ENCODE measurements around the gene UGT2A3. TPM values are rescaled to one million over a fixed set of nuclear protein-coding genes. Genes with fewer than 3 reads are reported as not detected.
"Not testable (repeated sequence)": the region's sequence is repeated elsewhere in the genome, so short reads cannot be mapped to it uniquely, and the experiment has no call there.

UGT2A3 gene
- total RNA-seq, 1 donor from 2014 or later, result not detected

GRCh38 chr4:68948044-68948743 is 3.4 kb downstream of the UGT2A3 start:
- TF ChIP-seq, protein P1, sequence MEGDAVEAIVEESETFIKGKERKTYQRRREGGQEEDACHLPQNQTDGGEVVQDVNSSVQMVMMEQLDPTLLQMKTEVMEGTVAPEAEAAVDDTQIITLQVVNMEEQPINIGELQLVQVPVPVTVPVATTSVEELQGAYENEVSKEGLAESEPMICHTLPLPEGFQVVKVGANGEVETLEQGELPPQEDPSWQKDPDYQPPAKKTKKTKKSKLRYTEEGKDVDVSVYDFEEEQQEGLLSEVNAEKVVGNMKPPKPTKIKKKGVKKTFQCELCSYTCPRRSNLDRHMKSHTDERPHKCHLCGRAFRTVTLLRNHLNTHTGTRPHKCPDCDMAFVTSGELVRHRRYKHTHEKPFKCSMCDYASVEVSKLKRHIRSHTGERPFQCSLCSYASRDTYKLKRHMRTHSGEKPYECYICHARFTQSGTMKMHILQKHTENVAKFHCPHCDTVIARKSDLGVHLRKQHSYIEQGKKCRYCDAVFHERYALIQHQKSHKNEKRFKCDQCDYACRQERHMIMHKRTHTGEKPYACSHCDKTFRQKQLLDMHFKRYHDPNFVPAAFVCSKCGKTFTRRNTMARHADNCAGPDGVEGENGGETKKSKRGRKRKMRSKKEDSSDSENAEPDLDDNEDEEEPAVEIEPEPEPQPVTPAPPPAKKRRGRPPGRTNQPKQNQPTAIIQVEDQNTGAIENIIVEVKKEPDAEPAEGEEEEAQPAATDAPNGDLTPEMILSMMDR (IDR thresholded peaks at IDR 0.05), result no peak
- no peak for DNase-seq (ENCODE audit: extremely low spot score, unreplicated experiment)
- Mint-ChIP-seq H3K4me3 (ENCODE audit: unreplicated experiment) (no peak overlapping the region), H3K27me3 (ENCODE audit: unreplicated experiment) (peaks cover 5% of the 10 kb centered on the region), H3K9me3 (ENCODE audit: unreplicated experiment) (no peaks in the 10 kb centered on the region), H3K4me1 (ENCODE audit: unreplicated experiment) (no peaks in the 10 kb centered on the region), H3K36me3 (ENCODE audit: unreplicated experiment) (no peaks in the 10 kb centered on the region), H3K27ac (ENCODE audit: unreplicated experiment) (no peak overlapping the region)

DNA sequence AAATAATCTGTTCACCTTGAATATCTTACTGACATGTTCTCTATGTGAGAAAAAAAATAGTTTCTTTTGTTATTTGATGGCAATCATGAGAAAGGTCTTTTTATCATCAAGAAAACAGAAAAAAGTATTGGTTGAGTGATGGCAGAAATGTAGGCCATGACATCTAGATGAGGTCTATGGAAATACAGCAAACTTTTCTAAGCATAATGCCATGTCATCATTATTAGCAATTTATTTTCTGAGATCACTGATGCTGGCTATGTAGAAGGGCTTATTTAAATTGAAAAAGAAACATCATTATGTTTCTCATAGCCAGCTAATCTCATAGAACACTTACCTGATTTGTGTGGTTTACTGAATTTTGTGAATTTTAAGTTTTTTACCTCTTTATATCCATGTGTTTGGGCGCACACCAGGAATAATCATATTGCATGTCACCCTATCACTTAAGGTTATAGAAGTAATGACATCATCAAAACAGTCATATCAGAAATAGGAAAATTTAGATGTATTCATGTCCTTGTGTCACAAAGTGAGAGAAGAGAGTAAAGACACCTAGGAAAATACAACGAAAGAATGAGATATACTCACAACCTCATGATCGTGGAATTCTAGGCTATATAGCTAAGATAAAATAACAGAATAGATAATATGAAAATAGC is 22.4 kb downstream of the UGT2A3 start:
- no peak for DNase-seq (ENCODE audit: extremely low spot score, unreplicated experiment)
- no peak overlapping the region for H3K27ac Mint-ChIP-seq (ENCODE audit: unreplicated experiment)
- H3K9me3 Mint-ChIP-seq (ENCODE audit: unreplicated experiment), result no peaks in the 10 kb centered on the region
- H3K4me1 Mint-ChIP-seq (ENCODE audit: unreplicated experiment), result no peaks in the 10 kb centered on the region
- no peak overlapping the region for H3K4me3 Mint-ChIP-seq (ENCODE audit: unreplicated experiment)
- H3K27me3 Mint-ChIP-seq (ENCODE audit: unreplicated experiment), result peaks cover 3% of the 10 kb centered on the region
- H3K36me3 Mint-ChIP-seq (ENCODE audit: unreplicated experiment), result no peaks in the 10 kb centered on the region
- TF ChIP-seq, protein P1 (IDR thresholded peaks at IDR 0.05), result no peak

- Mint-ChIP-seq H3K4me1 (ENCODE audit: unreplicated experiment) (no peaks in the 10 kb centered on the region), H3K4me3 (ENCODE audit: unreplicated experiment) (no peak overlapping the region), H3K27me3 (ENCODE audit: unreplicated experiment) (peaks cover 3% of the 10 kb centered on the region), H3K27ac (ENCODE audit: unreplicated experiment) (no peak overlapping the region), H3K36me3 (ENCODE audit: unreplicated experiment) (no peaks in the 10 kb centered on the region), H3K9me3 (ENCODE audit: unreplicated experiment) (peaks cover 3% of the 10 kb centered on the region)
- TF ChIP-seq, protein P1 (IDR thresholded peaks at IDR 0.05), result no peak
- no peak for DNase-seq (ENCODE audit: extremely low spot score, unreplicated experiment)
Measured at GRCh38 chr4:68927165-68927564, 24.4 kb downstream of the UGT2A3 start.

- not testable (repeated sequence) for H3K36me3 Mint-ChIP-seq (ENCODE audit: unreplicated experiment); H3K27ac Mint-ChIP-seq (ENCODE audit: unreplicated experiment); H3K9me3 Mint-ChIP-seq (ENCODE audit: unreplicated experiment); H3K27me3 Mint-ChIP-seq (ENCODE audit: unreplicated experiment); H3K4me1 Mint-ChIP-seq (ENCODE audit: unreplicated experiment); DNase-seq (ENCODE audit: extremely low spot score, unreplicated experiment); H3K4me3 Mint-ChIP-seq (ENCODE audit: unreplicated experiment)
Measured at GRCh38 chr4:68922202-68922601, 29.4 kb downstream of the UGT2A3 start.

DNA sequence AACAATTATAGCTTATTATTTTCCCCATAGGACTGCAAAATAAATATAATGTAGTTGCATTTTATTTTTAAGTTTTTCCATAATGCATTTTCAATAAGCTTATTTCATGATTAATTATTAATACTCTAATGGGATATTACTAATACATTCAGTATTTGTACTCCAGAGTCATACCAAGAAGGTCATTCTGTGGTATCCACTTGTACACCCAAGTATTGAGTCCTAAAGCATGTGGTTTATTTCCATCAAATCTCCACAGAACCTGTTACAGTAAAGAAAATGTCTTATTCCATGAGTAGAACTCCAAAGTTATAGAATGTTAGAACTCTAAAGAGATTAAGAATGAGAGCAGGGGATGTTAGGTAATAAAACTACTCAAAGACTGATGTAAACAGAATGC is 30.6 kb downstream of the UGT2A3 start:
- TF ChIP-seq, protein P1 (IDR thresholded peaks at IDR 0.05), result no peak

More for the DNA sequence above, 30.6 kb downstream of the UGT2A3 start:
- H3K27ac Mint-ChIP-seq (ENCODE audit: unreplicated experiment), result no peak overlapping the region
- no peaks in the 10 kb centered on the region for H3K4me1 Mint-ChIP-seq (ENCODE audit: unreplicated experiment)
- peaks cover 3% of the 10 kb centered on the region for H3K9me3 Mint-ChIP-seq (ENCODE audit: unreplicated experiment)
- no peaks in the 10 kb centered on the region for H3K27me3 Mint-ChIP-seq (ENCODE audit: unreplicated experiment)
- no peak for DNase-seq (ENCODE audit: extremely low spot score, unreplicated experiment)
- no peaks in the 10 kb centered on the region for H3K36me3 Mint-ChIP-seq (ENCODE audit: unreplicated experiment)
- no peak overlapping the region for H3K4me3 Mint-ChIP-seq (ENCODE audit: unreplicated experiment)

Measured in osteocyte (in vitro differentiated cells).